ENCODE measurements around the gene PTPRM.

DNA sequence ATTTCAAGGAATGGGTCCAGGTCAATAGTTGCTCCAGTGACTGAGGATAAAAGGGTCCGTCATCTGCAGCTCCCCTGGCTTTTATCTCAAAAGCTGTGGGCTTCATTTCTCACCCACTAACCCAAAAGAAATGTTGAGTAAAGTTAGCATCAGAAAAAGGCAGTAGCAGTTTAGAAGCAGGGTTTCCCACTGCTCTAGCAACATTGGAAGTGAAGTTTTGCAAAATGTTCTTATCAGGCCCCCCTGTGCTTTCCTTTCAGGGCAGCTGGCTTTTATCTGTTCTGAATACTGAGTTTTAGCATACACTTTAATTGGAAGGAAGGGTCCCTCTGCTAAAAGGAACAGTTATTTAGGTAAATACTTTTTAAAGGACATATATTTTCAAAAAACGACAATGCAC, 745.9 kb downstream of the PTPRM start:
- TF ChIP-seq, protein P1, sequence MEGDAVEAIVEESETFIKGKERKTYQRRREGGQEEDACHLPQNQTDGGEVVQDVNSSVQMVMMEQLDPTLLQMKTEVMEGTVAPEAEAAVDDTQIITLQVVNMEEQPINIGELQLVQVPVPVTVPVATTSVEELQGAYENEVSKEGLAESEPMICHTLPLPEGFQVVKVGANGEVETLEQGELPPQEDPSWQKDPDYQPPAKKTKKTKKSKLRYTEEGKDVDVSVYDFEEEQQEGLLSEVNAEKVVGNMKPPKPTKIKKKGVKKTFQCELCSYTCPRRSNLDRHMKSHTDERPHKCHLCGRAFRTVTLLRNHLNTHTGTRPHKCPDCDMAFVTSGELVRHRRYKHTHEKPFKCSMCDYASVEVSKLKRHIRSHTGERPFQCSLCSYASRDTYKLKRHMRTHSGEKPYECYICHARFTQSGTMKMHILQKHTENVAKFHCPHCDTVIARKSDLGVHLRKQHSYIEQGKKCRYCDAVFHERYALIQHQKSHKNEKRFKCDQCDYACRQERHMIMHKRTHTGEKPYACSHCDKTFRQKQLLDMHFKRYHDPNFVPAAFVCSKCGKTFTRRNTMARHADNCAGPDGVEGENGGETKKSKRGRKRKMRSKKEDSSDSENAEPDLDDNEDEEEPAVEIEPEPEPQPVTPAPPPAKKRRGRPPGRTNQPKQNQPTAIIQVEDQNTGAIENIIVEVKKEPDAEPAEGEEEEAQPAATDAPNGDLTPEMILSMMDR (IDR thresholded peaks at IDR 0.05) = no peak
- TF ChIP-seq POLR2A (IDR thresholded peaks at IDR 0.05) = no peak

Measured in lower leg skin (tissue), 3 donors.